Astrocyte of the spinal cord (primary cell): Measurements from ENCODE around the gene KRTAP10-5.

Source experiments
- DNase-seq: peaks from one replicate; pipeline ENCODE4 v3.0.0; 2011; ENCODE audit warnings: low read depth, low spot score
- H3K4me3 ChIP-seq: 2 replicates; pipeline ENCODE4 v1.5.1; 2011; ENCODE audit warnings: low read depth, mild to moderate bottlenecking, low read length, moderate library complexity
- in situ Hi-C: cut with HindIII; loops from 2 replicates; pipeline ENCODE4 v1.10.0; 2017; ENCODE audit warnings: low sequenced_read_pairs
- TF ChIP-seq, protein P1 (sequence below): IDR thresholded peaks from 2 replicates; pipeline ENCODE4 v1.5.1; 2012; ENCODE audit warnings: low read depth, mild to moderate bottlenecking, low read length, inconsistent platforms

The KRTAP10-5 gene

DNA sequence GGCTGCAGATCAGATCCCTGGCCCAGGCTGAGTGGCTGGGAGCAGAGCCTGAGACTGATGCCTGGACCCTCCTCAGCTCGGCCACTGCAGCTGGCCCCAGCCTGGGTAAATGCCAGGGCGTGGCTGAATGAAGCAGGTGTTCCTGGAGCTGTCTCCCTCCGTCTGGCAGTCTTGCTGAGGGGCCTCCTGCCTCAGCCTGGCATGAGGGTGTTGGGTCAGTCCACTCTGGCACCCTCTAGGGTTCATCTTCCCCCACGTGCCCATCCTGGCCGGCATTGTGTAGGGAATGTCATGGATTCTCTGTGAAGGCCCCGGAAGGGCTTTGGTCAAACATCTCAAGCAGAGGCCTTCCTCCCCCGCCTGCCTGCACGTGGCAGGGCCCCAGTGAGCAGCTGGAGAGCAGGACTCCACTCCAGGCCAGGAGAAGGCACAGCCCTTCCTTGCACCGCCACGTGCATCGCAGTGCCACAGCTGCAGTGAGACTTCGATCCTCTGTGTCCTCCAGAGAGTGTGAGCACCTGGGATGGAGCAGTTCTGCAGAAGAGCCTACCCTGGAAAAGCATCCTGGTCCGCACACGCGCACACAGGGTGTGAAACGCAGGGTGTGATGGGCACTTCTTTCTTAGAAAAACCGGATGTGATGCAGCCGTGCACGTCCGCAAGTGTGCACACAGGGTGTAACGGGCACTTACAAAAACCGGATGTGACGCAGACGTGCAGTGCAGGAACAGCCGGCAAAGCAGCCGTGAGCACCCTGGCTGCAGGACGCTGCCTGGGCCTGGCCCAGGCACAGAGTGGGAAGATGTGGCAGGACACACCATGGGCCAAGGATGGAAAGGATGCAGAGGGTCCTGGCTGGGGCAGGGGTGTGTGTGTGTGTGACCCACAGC is 11.5 kb downstream of the KRTAP10-5 start:
- no peak for DNase-seq
- TF ChIP-seq, protein P1, sequence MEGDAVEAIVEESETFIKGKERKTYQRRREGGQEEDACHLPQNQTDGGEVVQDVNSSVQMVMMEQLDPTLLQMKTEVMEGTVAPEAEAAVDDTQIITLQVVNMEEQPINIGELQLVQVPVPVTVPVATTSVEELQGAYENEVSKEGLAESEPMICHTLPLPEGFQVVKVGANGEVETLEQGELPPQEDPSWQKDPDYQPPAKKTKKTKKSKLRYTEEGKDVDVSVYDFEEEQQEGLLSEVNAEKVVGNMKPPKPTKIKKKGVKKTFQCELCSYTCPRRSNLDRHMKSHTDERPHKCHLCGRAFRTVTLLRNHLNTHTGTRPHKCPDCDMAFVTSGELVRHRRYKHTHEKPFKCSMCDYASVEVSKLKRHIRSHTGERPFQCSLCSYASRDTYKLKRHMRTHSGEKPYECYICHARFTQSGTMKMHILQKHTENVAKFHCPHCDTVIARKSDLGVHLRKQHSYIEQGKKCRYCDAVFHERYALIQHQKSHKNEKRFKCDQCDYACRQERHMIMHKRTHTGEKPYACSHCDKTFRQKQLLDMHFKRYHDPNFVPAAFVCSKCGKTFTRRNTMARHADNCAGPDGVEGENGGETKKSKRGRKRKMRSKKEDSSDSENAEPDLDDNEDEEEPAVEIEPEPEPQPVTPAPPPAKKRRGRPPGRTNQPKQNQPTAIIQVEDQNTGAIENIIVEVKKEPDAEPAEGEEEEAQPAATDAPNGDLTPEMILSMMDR: no peak
- H3K4me3 ChIP-seq: no peak overlapping the region
- in situ Hi-C loops: no loop called here

DNA sequence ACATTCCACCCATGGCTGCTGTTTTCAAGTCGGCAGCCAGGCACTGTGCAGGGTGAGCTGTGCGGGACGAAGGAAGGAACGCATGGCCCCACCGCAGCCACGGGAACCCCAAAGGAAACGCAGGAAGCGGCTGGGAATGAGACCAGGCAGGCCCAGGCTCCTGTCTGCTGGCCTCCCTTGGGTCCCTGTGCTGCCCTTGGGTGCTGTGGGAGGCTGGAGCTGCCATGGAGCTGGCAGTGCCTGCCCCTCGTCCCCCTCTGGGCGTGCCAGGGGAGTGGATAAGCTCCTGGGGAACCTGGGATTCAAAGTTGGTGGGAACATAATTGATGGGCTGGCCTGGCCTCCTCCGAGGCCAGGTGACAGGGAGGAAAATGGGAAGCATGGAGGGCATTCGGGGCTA is 12.1 kb downstream of the KRTAP10-5 start:
- TF ChIP-seq, protein P1: no peak
- no peak for DNase-seq
- in situ Hi-C loops: no loop called here
- no peak overlapping the region for H3K4me3 ChIP-seq

DNA sequence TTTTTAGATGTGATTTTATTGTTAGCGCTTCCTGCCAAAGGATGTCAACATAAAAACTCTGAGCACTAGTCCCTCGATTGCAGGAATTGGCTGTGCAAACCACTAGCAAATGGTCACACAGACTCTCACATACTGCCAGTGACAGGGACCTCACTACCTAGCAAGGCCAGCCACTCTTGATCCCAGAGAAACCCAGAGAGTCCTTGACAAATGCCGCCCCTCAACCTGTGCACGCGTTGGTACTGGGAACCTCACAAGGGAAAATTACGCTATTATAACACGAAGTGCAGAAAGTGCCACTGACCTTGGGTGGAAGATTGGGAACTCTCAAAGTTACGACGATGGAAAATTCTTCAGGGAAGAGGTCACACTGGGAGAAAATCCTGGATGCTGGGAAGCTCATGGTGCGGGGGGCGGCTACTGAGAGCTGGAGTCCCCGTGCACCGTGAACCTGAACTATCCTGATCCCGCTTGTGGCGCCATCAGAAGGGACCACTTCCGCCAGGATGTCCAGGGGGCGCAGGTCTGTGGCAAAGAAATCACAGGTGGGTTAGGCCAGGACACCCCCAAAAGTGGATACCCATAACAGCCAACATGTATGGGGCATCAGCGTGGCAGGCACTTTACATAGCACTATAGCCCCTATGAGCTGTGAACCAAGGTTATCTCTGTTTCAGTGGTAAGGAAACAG is 12.8 kb downstream of the KRTAP10-5 start:
- TF ChIP-seq, protein P1: no peak
- H3K4me3 ChIP-seq: no peak overlapping the region
- no peak for DNase-seq
- in situ Hi-C loops: no loop called here

DNA sequence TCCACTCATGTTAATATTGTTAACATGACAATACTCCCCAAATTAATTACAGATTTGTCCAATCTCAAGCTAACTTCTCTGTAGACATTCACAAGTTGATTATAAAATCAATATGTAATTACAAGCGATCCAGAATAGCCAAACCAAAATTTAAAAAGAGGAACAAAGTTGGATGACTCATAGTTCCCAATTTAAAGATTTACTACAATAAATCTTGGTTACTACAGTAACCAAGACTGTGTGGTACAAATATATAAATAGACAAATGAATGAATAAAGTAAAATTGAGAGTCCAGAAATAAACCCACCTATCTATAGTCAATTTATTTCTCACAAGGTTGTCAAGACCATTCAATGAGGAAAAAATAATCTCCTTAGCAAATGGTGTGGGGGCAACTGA is 14.0 kb downstream of the KRTAP10-5 start:
- TF ChIP-seq, protein P1: no peak
- in situ Hi-C loops: no loop called here
- no peak overlapping the region for H3K4me3 ChIP-seq
- no peak for DNase-seq

DNA sequence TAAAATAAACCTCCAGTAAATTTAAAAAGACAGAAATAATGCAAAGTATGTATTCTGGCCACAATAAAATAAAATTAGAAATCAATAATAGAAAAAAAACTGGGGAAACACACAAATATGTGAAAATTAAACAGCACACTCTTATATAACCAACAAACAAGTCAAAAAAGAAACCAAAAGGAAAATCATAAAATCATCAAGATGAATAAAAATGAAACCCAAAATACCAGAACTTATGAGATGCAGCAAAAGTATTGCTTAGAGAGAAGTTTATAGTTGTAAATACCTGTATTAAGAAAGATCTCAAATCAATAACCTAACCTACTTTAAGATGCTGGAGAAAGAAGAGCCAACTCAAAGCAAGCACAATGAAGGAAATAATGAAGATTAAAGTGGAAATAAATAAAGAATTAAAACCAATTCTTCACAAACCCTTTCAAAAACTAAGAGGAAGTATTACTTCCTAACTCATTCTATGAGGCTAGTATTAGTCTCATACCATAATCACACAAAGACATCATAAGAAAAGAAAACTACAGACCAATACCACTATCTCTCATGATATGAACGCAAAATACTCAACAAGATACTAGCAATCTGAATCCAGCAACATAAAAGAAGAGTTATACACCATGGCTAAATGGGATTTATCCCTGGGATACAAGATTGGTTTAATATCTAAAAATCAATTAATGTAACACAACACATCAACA is 15.4 kb downstream of the KRTAP10-5 start:
- H3K4me3 ChIP-seq: no peak overlapping the region
- DNase-seq: no peak
- in situ Hi-C loops: no loop called here
- TF ChIP-seq, protein P1: no peak

DNA sequence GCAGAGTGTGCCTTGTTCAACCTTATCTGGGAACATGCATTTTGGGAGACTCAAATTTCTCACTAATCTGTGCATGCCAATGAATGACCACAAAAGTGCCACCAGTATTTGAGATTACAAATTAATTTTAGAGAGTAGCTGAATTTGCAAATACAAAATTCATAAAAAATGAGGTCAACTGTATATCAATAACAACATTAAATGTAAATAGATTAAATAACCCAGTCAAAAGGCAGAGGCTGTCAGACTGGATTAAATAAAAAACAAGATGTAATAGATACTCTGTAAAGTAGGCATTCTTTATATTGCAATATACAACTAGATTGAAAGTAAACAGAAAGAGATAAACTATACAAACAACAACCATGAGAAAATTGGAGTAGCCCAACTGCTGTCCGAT is 16.3 kb downstream of the KRTAP10-5 start:
- H3K4me3 ChIP-seq: no peak overlapping the region
- no peak for DNase-seq
- in situ Hi-C loops: no loop called here
- TF ChIP-seq, protein P1: no peak
